Measurements from ENCODE around the gene RPS6KA3. TPM values are rescaled to one million over a fixed set of nuclear protein-coding genes. Genes with fewer than 3 reads are reported as not detected.

Gene RPS6KA3
- total RNA-seq, 1 experiment from 2014 or later, result 35.5 TPM

DNA sequence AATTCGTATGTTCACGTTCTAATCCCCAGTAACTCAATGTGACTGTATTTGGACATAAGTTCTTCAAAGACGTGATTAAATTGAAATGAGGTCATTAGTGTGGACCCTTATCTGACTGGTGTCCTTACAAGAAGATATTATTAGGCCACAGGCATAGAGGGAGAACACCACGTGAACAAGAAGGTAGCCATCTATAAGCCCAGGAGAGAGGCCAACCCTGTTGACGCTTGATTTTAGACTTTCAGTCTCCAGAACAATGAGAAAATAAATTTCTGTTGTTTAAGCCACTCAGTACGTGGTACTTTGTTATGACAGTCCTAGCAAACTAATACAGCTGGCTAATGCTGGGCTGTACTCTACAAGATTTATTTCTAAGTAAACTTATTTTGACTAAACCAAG, 123.6 kb downstream of the RPS6KA3 start (continued):
- TF ChIP-seq, protein P1, sequence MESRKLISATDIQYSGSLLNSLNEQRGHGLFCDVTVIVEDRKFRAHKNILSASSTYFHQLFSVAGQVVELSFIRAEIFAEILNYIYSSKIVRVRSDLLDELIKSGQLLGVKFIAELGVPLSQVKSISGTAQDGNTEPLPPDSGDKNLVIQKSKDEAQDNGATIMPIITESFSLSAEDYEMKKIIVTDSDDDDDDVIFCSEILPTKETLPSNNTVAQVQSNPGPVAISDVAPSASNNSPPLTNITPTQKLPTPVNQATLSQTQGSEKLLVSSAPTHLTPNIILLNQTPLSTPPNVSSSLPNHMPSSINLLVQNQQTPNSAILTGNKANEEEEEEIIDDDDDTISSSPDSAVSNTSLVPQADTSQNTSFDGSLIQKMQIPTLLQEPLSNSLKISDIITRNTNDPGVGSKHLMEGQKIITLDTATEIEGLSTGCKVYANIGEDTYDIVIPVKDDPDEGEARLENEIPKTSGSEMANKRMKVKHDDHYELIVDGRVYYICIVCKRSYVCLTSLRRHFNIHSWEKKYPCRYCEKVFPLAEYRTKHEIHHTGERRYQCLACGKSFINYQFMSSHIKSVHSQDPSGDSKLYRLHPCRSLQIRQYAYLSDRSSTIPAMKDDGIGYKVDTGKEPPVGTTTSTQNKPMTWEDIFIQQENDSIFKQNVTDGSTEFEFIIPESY (IDR thresholded peaks at IDR 0.05; ENCODE audit: extremely low read depth, insufficient replicate concordance, low read length), result no peak
- no peak for TF ChIP-seq FOSL1 (IDR thresholded peaks at IDR 0.05; ENCODE audit: low read depth)

DNA sequence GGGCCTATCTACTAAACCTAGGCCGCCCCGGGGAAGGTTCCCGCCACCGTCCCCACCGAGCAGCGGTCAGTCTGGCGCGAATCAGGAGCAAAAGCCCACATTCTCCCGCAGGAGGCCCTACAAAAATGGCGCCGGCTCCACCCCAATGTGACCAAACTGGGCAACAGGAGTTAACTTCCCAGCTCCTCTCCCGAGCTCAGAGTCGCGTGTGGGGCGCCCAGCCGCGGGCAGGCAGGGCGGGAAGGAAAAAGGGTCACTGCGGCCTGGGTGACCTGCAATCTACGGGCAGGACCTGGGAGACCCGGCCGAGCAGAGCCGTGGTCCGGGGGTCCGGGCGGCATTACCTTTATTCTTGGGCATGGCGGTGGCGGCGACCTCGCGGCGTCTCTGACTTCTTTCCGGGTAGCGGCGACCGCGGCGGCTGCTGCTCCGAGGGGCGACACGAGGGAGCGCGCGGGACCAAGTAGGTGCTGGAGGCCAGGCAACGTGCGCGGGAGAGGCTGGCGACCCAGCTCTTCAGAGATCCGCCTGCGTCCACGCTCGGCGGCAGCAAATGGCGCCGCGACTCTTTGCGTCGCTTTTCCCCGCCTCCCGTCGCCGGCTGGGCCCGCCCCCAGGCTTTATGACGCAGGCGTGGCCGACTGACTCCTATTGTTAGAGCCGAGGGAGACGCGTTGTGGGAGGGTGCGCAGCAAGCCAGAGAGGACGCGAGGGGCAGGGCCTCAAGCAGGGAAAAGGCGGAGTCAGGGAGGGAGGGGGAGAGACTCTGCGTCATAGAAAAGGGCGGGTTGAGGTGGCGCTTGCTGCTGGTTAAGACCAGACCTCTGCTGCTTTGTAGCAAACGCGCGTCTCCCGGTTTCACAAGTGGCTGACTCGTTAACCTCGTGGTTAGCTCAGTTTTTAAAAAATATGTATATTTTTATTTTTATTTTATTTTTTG, 125.2 kb downstream of the RPS6KA3 start, which contains the start of gene EIF1AX:
Gene EIF1AX (minus strand): TSS at position 558 of the 940 bp plus-strand sequence. CDS start 198 bp downstream, at position 360.
- DNase-seq (ENCODE audit: low read depth, low spot score) (peak; percentile 92), ATAC-seq (peak; percentile 99)
- CTCF ChIA-PET, result no interaction called here
- peak within 1 kb of the TSS; percentile 81 for H3K4me2 ChIP-seq (ENCODE audit: low read length)
- H3K27ac ChIP-seq (ENCODE audit: low read depth, low read length), result peak within 1 kb of the TSS; percentile 58
- intact Hi-C loops (cut with micrococcal nuclease), result no loop called here
- POLR2A ChIA-PET, result no interaction called here
- BruUV-seq (replicated peaks), result no TSS peak
- peak within 1 kb of the TSS; percentile 78 to 86 for H3K4me3 ChIP-seq (replicated peaks in 1 of 2; ENCODE audit: low read depth in 1 of 2, low read length in 2 of 2)
- peaks cover 5 to 14% of the 10 kb centered on the region in 2 experiments; a peak in 3 of 4 replicates for H3K4me1 ChIP-seq (ENCODE audit: control insufficient read depth in 1 of 2, insufficient read depth in 2 of 2, low read length in 2 of 2)
- peaks cover 12% of the 10 kb centered on the region; the same call in 1 of the 2 replicates for H4K20me1 ChIP-seq (ENCODE audit: insufficient read depth)
- H3K36me3 ChIP-seq (ENCODE audit: control insufficient read depth in 1 of 2, insufficient read depth in 2 of 2, low read length in 2 of 2), result peaks cover 0 to 26% of the 10 kb centered on the region in 2 experiments
- H3K27me3 ChIP-seq (ENCODE audit: insufficient read depth, low read length), result no peaks in the 10 kb centered on the region
- peak within 1 kb of the TSS; percentile 93 for H3K9ac ChIP-seq (ENCODE audit: low read length)
- no peaks in the 10 kb centered on the region for H3K9me2 ChIP-seq (ENCODE audit: insufficient read depth)
- RAD21 ChIA-PET (ENCODE audit: low non-redundant PET in 1 of 2, low total read pairs in 2 of 2, uncharacterized antibody in 2 of 2, unreplicated experiment in 2 of 2), result interaction anchor here in 1 of 2 experiments (0.5 kb wide), 1 partner anchor 236 kb away, joined by 3 read pairs; no protein-coding TSS in a partner anchor
- no peak within 1 kb of the TSS for H2AFZ ChIP-seq (ENCODE audit: low read depth, low read length, poor library complexity, severe bottlenecking)
- H3K79me2 ChIP-seq (ENCODE audit: insufficient read depth, low read length), result peaks cover 46% of the 10 kb centered on the region
- no peaks in the 10 kb centered on the region for H3K9me3 ChIP-seq (ENCODE audit: control insufficient read depth in 1 of 2, insufficient read depth in 1 of 2, low read depth in 1 of 2, low read length in 2 of 2)
- TF ChIP-seq YY1 (IDR thresholded peaks at IDR 0.05; ENCODE audit: extremely low read depth, insufficient replicate concordance, low read depth, low read length) (peak; percentile 58), JUND (IDR thresholded peaks at IDR 0.05) (no peak), TCF7L2 (IDR thresholded peaks at IDR 0.05; ENCODE audit: borderline replicate concordance, extremely low read depth, insufficient read depth, insufficient read length) (peak; percentile 69), ZNF274 (IDR thresholded peaks at IDR 0.05; ENCODE audit: low read depth, low read length) (no peak), FOSL1 (IDR thresholded peaks at IDR 0.05; ENCODE audit: low read depth) (no peak), SP1 (IDR thresholded peaks at IDR 0.05; ENCODE audit: low read depth) (peak; percentile 40), POLR2AphosphoS5 (IDR thresholded peaks at IDR 0.05; ENCODE audit: low read depth, low read length) (peak; percentile 67), EZH2 (IDR thresholded peaks at IDR 0.05) (no peak), EGR1 (IDR thresholded peaks at IDR 0.05; ENCODE audit: low read depth) (no peak), CBX3 (IDR thresholded peaks at IDR 0.05; ENCODE audit: low read depth) (no peak), ZFX (IDR thresholded peaks at IDR 0.05) (peak; percentile 40), CEBPB (IDR thresholded peaks at IDR 0.05; ENCODE audit: low read depth) (no peak), ELF1 (IDR thresholded peaks at IDR 0.05; ENCODE audit: borderline replicate concordance, low read depth) (no peak), EZH2phosphoT487 (IDR thresholded peaks at IDR 0.05; ENCODE audit: borderline replicate concordance) (no peak)
- TF ChIP-seq, protein P2, sequence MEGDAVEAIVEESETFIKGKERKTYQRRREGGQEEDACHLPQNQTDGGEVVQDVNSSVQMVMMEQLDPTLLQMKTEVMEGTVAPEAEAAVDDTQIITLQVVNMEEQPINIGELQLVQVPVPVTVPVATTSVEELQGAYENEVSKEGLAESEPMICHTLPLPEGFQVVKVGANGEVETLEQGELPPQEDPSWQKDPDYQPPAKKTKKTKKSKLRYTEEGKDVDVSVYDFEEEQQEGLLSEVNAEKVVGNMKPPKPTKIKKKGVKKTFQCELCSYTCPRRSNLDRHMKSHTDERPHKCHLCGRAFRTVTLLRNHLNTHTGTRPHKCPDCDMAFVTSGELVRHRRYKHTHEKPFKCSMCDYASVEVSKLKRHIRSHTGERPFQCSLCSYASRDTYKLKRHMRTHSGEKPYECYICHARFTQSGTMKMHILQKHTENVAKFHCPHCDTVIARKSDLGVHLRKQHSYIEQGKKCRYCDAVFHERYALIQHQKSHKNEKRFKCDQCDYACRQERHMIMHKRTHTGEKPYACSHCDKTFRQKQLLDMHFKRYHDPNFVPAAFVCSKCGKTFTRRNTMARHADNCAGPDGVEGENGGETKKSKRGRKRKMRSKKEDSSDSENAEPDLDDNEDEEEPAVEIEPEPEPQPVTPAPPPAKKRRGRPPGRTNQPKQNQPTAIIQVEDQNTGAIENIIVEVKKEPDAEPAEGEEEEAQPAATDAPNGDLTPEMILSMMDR (IDR thresholded peaks at IDR 0.05 in 2 of 3, conservative IDR thresholded peaks at IDR 0.05 in 1 of 3; ENCODE audit: borderline replicate concordance in 1 of 3, insufficient read depth in 1 of 3, low read depth in 2 of 3, low read length in 2 of 3), result no peak
- TF ChIP-seq, protein P3, sequence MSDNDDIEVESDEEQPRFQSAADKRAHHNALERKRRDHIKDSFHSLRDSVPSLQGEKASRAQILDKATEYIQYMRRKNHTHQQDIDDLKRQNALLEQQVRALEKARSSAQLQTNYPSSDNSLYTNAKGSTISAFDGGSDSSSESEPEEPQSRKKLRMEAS (IDR thresholded peaks at IDR 0.05), result peak; percentile 46; the same call in 1 of the 2 replicates
- TF ChIP-seq, protein P1 (IDR thresholded peaks at IDR 0.05; ENCODE audit: extremely low read depth, insufficient replicate concordance, low read length), result no peak

All from HCT116 (cell line).